Measurements from ENCODE around the gene POLL.

GRCh38 chr10:101587725-101588653 is at the start of gene POLL, which contains the start of gene DPCD:
- no peak for TF ChIP-seq CTCF (conservative IDR thresholded peaks at IDR 0.05)
- no peak for TF ChIP-seq EZH2 (IDR thresholded peaks at IDR 0.05; ENCODE audit: low read depth)

Data from PC-9 (cell line).